ENCODE data around the gene APOM.

The APOM gene

GRCh38 chr6:31657406-31658157 is 1.9 kb downstream of the APOM start:
- peaks cover 58 to 64% of the 10 kb centered on the region in 2 experiments for H3K4me1 ChIP-seq (ENCODE audit: control insufficient read depth in 1 of 2, insufficient read depth in 1 of 2, low read depth in 1 of 2, low read length in 1 of 2)

GRCh38 chr6:31658158-31658688 is 2.5 kb downstream of the APOM start:
- Histone ChIP-seq H3K36me3 (peaks cover 44% of the 10 kb centered on the region), H3K27me3 (no peaks in the 10 kb centered on the region), H3K27ac (peak overlapping the region; percentile 35), H3K4me1 (ENCODE audit: control insufficient read depth in 1 of 2, insufficient read depth in 1 of 2, low read depth in 1 of 2, low read length in 1 of 2) (peaks cover 53 to 64% of the 10 kb centered on the region in 2 experiments), H3K4me3 (ENCODE audit: low read depth in 1 of 2, low read length in 1 of 2) (no peak overlapping the region), H3K9me3 (no peaks in the 10 kb centered on the region)
- TF ChIP-seq CTCF (IDR thresholded peaks at IDR 0.05) = no peak

More at GRCh38 chr6:31657406-31658157, 1.9 kb downstream of the APOM start:
- H3K36me3 ChIP-seq = peaks cover 41% of the 10 kb centered on the region
- no peaks in the 10 kb centered on the region for H3K9me3 ChIP-seq
- no peak for TF ChIP-seq CTCF (IDR thresholded peaks at IDR 0.05)
- no peaks in the 10 kb centered on the region for H3K27me3 ChIP-seq
- no peak overlapping the region for H3K4me3 ChIP-seq (ENCODE audit: low read depth in 1 of 2, low read length in 1 of 2)
- H3K27ac ChIP-seq = peak overlapping the region; percentile 35

- H3K27me3 ChIP-seq = no peaks in the 10 kb centered on the region
- peaks cover 52% of the 10 kb centered on the region for H3K36me3 ChIP-seq
- TF ChIP-seq CTCF (IDR thresholded peaks at IDR 0.05) = no peak
- peak overlapping the region; percentile 77 to 92 for H3K4me3 ChIP-seq (ENCODE audit: low read depth in 1 of 2, low read length in 1 of 2)
- H3K4me1 ChIP-seq (ENCODE audit: control insufficient read depth in 1 of 2, insufficient read depth in 1 of 2, low read depth in 1 of 2, low read length in 1 of 2) = peaks cover 55 to 68% of the 10 kb centered on the region in 2 experiments
- H3K9me3 ChIP-seq = no peaks in the 10 kb centered on the region
- H3K27ac ChIP-seq = peak overlapping the region; percentile 92
These were observed 3.4 kb downstream of the APOM start for GRCh38 chr6:31658983-31659648.

- peak overlapping the region; percentile 92 for H3K27ac ChIP-seq
- no peak for TF ChIP-seq CTCF (IDR thresholded peaks at IDR 0.05)
- H3K27me3 ChIP-seq = no peaks in the 10 kb centered on the region
- peak overlapping the region; percentile 77 to 92 for H3K4me3 ChIP-seq (ENCODE audit: low read depth in 1 of 2, low read length in 1 of 2)
- no peaks in the 10 kb centered on the region for H3K9me3 ChIP-seq
- H3K36me3 ChIP-seq = peaks cover 51% of the 10 kb centered on the region
- H3K4me1 ChIP-seq (ENCODE audit: control insufficient read depth in 1 of 2, insufficient read depth in 1 of 2, low read depth in 1 of 2, low read length in 1 of 2) = peaks cover 60 to 75% of the 10 kb centered on the region in 2 experiments
These were observed 4.1 kb downstream of the APOM start for GRCh38 chr6:31659649-31660380.
